Measurements from ENCODE around the gene CENPU.

CENPU gene

GRCh38 chr4:184766446-184766845, 32.5 kb upstream of the CENPU start:
- Histone ChIP-seq H3K27ac (no peak overlapping the region), H3K9ac (no peak overlapping the region), H3K79me2 (no peaks in the 10 kb centered on the region), H3K4me1 (no peaks in the 10 kb centered on the region), H3K9me3 (ENCODE audit: control insufficient read depth, low read length) (no peaks in the 10 kb centered on the region), H3K4me2 (ENCODE audit: low read length) (no peak overlapping the region), H3K4me3 (ENCODE audit: low read depth, low read length) (no peak overlapping the region), H2AFZ (no peak overlapping the region), H3K36me3 (ENCODE audit: control insufficient read depth, insufficient read depth, low read length) (no peaks in the 10 kb centered on the region), H3K27me3 (ENCODE audit: control insufficient read depth, insufficient read depth, low read length) (no peaks in the 10 kb centered on the region)
- TF ChIP-seq CTCF (IDR thresholded peaks at IDR 0.05), result no peak

GRCh38 chr4:184765473-184766340, 31.8 kb upstream of the CENPU start:
- Histone ChIP-seq H3K4me1 (no peaks in the 10 kb centered on the region), H3K27ac (no peak overlapping the region), H3K9me3 (ENCODE audit: control insufficient read depth, low read length) (no peaks in the 10 kb centered on the region), H2AFZ (no peak overlapping the region), H3K9ac (no peak overlapping the region), H3K79me2 (no peaks in the 10 kb centered on the region), H3K4me2 (ENCODE audit: low read length) (no peak overlapping the region), H3K27me3 (ENCODE audit: control insufficient read depth, insufficient read depth, low read length) (no peaks in the 10 kb centered on the region), H3K4me3 (ENCODE audit: low read depth, low read length) (no peak overlapping the region), H3K36me3 (ENCODE audit: control insufficient read depth, insufficient read depth, low read length) (no peaks in the 10 kb centered on the region)
- no peak for TF ChIP-seq CTCF (IDR thresholded peaks at IDR 0.05)

- Histone ChIP-seq H2AFZ (no peak overlapping the region), H3K9me3 (ENCODE audit: control insufficient read depth, low read length) (no peaks in the 10 kb centered on the region), H3K27ac (no peak overlapping the region), H3K4me3 (ENCODE audit: low read depth, low read length) (no peak overlapping the region), H3K79me2 (no peaks in the 10 kb centered on the region), H3K36me3 (ENCODE audit: control insufficient read depth, insufficient read depth, low read length) (no peaks in the 10 kb centered on the region), H3K4me2 (ENCODE audit: low read length) (no peak overlapping the region), H3K27me3 (ENCODE audit: control insufficient read depth, insufficient read depth, low read length) (no peaks in the 10 kb centered on the region), H3K9ac (no peak overlapping the region), H3K4me1 (no peaks in the 10 kb centered on the region)
- TF ChIP-seq CTCF (IDR thresholded peaks at IDR 0.05), result no peak
These were observed 30.7 kb upstream of the CENPU start for GRCh38 chr4:184764601-184765000.

GRCh38 chr4:184763150-184763780, 29.4 kb upstream of the CENPU start:
- Histone ChIP-seq H3K4me1 (no peaks in the 10 kb centered on the region), H3K27ac (no peak overlapping the region), H3K4me2 (ENCODE audit: low read length) (no peak overlapping the region), H3K9ac (no peak overlapping the region), H3K36me3 (ENCODE audit: control insufficient read depth, insufficient read depth, low read length) (no peaks in the 10 kb centered on the region), H3K9me3 (ENCODE audit: control insufficient read depth, low read length) (no peaks in the 10 kb centered on the region), H3K4me3 (ENCODE audit: low read depth, low read length) (no peak overlapping the region), H3K27me3 (ENCODE audit: control insufficient read depth, insufficient read depth, low read length) (no peaks in the 10 kb centered on the region), H2AFZ (no peak overlapping the region), H3K79me2 (no peaks in the 10 kb centered on the region)
- no peak for TF ChIP-seq CTCF (IDR thresholded peaks at IDR 0.05)

Data from parathyroid adenoma (tissue), 2 donors.